ENCODE measurements around the gene ATG16L2. TPM values are rescaled to one million over a fixed set of nuclear protein-coding genes. Genes with fewer than 3 reads are reported as not detected.
"Not testable (repeated sequence)": the region's sequence is repeated elsewhere in the genome, so short reads cannot be mapped to it uniquely, and the experiment has no call there.

ATG16L2 gene
- total RNA-seq, 1 experiment from 2014 or later: 6.8 TPM

DNA sequence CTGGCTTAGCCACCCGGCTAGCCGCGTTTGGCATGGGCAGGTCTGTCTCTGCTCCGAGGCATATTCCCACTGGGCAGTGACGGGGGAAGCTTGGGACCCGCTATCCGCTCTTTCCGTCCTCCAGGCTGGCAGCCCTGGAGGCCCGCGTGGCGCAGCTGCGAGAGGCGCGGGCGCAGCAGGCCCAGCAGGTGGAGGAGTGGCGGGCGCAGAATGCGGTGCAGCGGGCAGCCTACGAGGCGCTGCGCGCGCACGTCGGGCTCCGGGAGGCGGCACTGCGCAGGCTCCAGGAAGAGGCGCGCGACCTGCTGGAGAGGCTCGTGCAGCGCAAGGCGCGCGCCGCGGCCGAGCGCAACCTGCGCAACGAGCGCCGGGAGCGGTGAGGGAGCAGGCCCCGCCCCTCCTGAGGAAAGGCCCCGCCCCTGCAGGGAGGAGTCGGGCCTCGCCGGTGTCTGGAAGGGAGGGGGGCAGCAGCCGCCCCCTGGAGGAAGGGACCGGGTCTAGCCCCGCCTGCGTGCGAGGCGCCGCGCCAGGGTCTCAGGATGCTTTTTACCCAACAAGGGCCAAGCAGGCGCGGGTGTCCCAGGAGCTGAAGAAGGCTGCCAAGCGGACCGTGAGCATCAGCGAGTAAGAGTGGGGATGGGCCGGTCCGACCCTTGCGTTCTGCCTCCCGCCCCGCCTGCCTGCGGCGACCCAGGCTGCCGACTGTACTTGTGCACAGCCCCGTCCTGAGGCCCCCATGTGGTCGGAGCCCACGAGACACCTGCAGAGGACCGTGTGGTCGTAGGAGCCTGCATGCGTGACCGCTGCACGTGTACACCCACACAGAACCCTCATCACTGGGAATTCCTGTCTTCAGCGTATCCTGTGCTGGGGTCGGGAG is 7.9 kb downstream of the ATG16L2 start:
- Histone ChIP-seq H3K36me3 (no peaks in the 10 kb centered on the region), H3K9me3 (replicated peaks) (no peaks in the 10 kb centered on the region), H3K27me3 (no peaks in the 10 kb centered on the region), H3K4me1 (no peaks in the 10 kb centered on the region), H3K27ac (no peak overlapping the region), H3K4me3 (no peak overlapping the region)
- DNase-seq: no peak

DNA sequence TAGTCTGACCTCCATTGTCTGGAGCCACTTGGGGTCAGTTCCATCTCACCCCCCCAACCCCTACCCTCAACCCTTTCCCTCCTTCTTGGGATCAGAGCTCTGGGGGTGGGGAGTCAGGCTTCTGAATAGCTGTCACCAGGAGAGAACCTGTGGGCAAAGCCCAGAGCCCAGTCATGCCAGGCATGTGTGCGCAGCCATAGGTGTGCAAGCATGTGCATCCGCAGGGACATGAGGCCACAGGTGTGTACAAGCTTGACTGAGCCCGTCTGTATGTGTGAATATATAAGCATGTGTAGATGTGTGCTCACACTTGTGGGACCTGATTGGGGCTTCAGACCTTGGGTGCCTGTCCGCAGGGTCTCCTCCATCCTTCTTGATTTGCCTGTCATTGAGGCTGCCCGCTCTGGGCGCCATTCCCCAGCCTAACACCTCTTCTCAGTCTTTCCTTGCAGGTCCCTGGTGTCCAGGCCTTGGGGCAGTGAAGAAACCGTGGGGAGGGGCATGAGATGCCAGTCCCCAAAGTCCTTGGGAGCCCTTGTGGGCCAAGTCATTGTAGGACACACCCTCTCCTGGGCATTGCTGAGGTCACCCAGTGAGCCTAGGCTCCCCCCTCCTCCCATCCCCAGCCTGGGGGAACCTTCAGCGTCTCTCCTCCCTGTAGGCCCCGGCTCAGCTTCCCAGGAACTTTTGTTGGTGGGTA is 9.0 kb downstream of the ATG16L2 start:
- Histone ChIP-seq H3K4me1 (no peaks in the 10 kb centered on the region), H3K4me3 (no peak overlapping the region), H3K27me3 (no peaks in the 10 kb centered on the region), H3K27ac (no peak overlapping the region), H3K36me3 (no peaks in the 10 kb centered on the region), H3K9me3 (replicated peaks) (no peaks in the 10 kb centered on the region)
- DNase-seq: no peak

DNA sequence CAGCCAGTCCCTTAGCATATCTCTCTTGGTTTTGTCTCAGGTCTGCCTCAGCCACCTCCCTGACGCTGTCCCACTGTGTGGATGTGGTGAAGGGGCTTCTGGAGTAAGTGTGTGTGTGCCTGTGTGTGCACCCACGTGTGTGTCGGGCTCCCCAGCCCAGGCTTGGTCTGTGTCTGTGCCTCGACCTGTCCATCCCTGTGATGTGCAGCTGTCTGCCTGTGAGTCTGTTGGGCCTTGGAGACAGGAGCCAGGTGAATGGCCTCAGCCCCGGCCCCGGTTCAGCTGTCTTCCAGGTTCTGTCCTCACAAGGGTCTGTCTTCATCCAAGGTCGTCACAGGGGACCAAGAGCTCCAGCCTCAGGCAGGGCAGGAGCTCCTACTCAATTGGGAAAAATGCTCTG is 9.8 kb downstream of the ATG16L2 start:
- no peak overlapping the region for H3K4me3 ChIP-seq
- no peak for DNase-seq
- H3K9me3 ChIP-seq (replicated peaks): no peaks in the 10 kb centered on the region
- no peaks in the 10 kb centered on the region for H3K27me3 ChIP-seq
- no peak overlapping the region for H3K27ac ChIP-seq
- no peaks in the 10 kb centered on the region for H3K4me1 ChIP-seq
- H3K36me3 ChIP-seq: no peaks in the 10 kb centered on the region

GRCh38 chr11:72824811-72825505 is 10.7 kb downstream of the ATG16L2 start:
- Histone ChIP-seq H3K36me3 (no peaks in the 10 kb centered on the region), H3K27me3 (no peaks in the 10 kb centered on the region), H3K27ac (no peak overlapping the region), H3K9me3 (replicated peaks) (no peaks in the 10 kb centered on the region), H3K4me1 (no peaks in the 10 kb centered on the region), H3K4me3 (no peak overlapping the region)
- DNase-seq: no peak

GRCh38 chr11:72825661-72826060 is 11.4 kb downstream of the ATG16L2 start:
- H3K27ac ChIP-seq: no peak overlapping the region
- no peaks in the 10 kb centered on the region for H3K27me3 ChIP-seq
- H3K4me1 ChIP-seq: no peaks in the 10 kb centered on the region
- no peaks in the 10 kb centered on the region for H3K36me3 ChIP-seq
- H3K4me3 ChIP-seq: no peak overlapping the region
- no peak for DNase-seq
- H3K9me3 ChIP-seq (replicated peaks): no peaks in the 10 kb centered on the region

- Histone ChIP-seq H3K4me1 (no peaks in the 10 kb centered on the region), H3K9me3 (replicated peaks) (no peaks in the 10 kb centered on the region), H3K4me3 (no peak overlapping the region), H3K36me3 (no peaks in the 10 kb centered on the region), H3K27ac (no peak overlapping the region), H3K27me3 (no peaks in the 10 kb centered on the region)
- DNase-seq: no peak
These were observed 12.2 kb downstream of the ATG16L2 start for GRCh38 chr11:72826191-72826941.

DNA sequence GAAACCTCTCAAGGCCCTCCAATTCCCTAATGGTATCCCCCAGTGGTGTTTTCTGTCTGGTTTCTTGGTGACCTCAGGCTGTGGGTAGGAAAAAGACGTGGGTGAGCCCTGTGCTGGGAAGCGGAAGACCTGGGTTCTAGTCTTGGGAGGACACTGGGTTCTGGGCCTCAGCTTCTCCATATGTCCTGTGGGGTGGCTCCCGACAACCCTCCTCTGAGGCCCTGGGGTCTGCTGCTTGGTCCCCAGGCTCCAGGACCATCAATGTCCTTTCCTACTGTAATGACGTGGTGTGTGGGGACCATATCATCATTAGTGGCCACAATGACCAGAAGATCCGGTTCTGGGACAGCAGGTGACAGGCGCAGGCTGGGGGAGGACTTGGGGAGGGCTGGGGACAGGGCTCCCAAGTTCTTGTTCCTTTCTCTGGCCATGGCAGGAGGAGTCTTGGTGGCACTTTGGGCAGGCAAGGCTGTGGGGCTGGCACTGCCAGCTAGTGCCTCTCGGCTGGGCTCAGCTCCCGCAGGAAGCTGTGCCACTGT is 12.8 kb downstream of the ATG16L2 start:
- Histone ChIP-seq H3K9me3 (replicated peaks) (no peaks in the 10 kb centered on the region), H3K27ac (no peak overlapping the region), H3K27me3 (no peaks in the 10 kb centered on the region), H3K36me3 (no peaks in the 10 kb centered on the region), H3K4me3 (no peak overlapping the region), H3K4me1 (peaks cover 4% of the 10 kb centered on the region; the same call in 1 of the 2 replicates)
- no peak for DNase-seq

DNA sequence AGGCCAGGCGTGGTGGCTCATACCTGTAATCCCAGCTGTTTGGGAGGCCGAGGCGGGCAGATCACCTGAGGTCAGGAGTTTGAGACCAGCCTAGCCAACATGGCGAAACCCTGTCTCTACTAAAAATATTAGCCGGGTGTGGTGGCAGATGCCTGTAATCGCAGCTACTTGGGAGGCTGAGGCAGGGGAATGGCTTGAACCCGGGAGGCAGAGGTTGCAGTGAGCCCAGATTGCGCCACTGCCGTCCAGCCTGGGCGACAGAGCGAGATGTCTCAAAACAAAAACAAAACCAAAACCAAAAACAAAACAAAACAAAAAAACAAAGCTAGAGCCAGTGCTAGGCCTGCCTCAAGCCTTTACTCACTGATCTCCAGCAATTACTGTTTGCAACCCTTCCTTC is 13.4 kb downstream of the ATG16L2 start:
- H3K36me3 ChIP-seq; DNase-seq; H3K4me3 ChIP-seq; H3K9me3 ChIP-seq (replicated peaks); H3K27me3 ChIP-seq; H3K27ac ChIP-seq; H3K4me1 ChIP-seq: not testable (repeated sequence)

DNA sequence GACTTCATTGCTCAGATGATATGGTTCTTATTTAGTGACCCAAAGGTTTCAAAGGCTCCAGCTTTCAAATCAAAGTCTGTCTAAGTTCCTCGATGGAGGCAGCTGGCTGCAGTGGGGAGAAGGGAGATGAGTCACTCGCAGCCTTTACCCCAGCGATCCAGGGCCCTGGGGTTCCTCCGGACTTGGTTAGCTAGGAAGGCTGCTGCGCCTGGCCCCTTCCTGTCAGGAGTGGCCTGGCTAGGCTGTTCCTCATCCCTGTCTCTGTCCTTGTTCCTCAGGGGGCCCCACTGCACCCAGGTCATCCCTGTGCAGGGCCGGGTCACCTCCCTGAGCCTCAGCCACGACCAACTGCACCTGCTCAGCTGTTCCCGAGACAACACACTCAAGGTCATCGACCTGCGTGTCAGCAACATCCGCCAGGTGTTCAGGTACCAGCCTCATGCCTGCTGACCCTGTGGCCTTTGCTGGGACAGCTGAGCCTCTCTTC is 13.9 kb downstream of the ATG16L2 start:
- Histone ChIP-seq H3K36me3 (no peaks in the 10 kb centered on the region), H3K4me3 (no peak overlapping the region), H3K27ac (no peak overlapping the region), H3K9me3 (replicated peaks) (no peaks in the 10 kb centered on the region), H3K4me1 (peaks cover 4% of the 10 kb centered on the region; the same call in 1 of the 2 replicates), H3K27me3 (no peaks in the 10 kb centered on the region)
- peak in 1 of 2 experiments; percentile 26 for DNase-seq

DNA sequence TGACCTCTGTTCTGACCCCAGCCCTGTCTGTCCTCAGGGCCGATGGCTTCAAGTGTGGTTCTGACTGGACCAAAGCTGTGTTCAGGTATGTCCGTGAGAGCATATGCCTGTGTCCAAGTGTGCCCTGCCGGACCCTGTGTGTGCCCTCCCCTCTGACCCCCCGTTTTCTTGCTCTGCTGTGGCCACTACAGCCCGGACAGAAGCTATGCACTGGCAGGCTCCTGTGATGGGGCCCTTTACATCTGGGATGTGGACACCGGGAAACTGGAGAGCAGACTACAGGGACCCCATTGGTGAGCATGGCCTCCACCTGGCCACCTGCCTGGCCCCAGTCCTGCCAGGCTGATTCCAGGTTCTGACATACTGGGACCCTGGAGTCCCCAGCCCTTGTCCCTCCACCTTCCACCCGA is 14.5 kb downstream of the ATG16L2 start:
- Histone ChIP-seq H3K27me3 (no peaks in the 10 kb centered on the region), H3K4me3 (no peak overlapping the region), H3K36me3 (no peaks in the 10 kb centered on the region), H3K9me3 (replicated peaks) (no peaks in the 10 kb centered on the region), H3K27ac (no peak overlapping the region), H3K4me1 (peaks cover 4% of the 10 kb centered on the region; the same call in 1 of the 2 replicates)
- no peak for DNase-seq

- H3K27ac ChIP-seq: no peak overlapping the region
- H3K4me3 ChIP-seq: no peak overlapping the region
- H3K36me3 ChIP-seq: no peaks in the 10 kb centered on the region
- no peak for DNase-seq
- H3K4me1 ChIP-seq: peaks cover 4% of the 10 kb centered on the region; the same call in 1 of the 2 replicates
- H3K9me3 ChIP-seq (replicated peaks): no peaks in the 10 kb centered on the region
- H3K27me3 ChIP-seq: no peaks in the 10 kb centered on the region
These were observed 15.0 kb downstream of the ATG16L2 start for GRCh38 chr11:72829178-72829577.

DNA sequence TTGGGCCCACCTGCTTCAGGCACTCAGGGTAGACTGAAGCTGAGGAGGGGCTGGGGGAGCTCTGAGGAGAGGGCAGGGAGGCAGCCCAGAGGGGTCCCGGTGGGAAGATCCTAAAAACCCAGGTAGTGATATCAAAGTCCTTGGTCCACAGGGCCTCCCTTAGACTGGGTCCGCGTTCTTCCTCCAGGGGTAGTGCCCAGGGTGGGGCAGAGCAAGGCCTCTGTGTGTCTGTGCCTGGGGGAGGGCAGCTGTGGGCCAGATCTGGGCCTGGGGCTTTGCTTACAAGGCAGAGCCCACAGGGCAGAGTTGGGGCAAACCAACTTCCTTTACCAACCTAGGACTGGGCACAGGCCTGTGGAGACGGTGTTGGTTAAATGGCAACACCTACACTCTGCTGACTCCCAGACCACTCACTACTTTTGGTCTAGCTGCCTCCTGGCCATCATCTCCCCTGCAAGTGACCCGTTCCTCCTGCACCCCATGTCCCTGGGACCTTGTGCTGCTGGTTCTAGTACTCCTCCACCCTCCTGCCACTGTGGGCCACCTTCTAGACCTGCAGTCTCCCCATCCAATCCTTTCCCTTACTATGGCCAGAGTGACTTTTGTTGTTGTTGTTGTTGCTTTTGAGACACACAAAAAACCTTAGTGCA is 15.8 kb downstream of the ATG16L2 start:
- Histone ChIP-seq H3K9me3 (replicated peaks) (no peaks in the 10 kb centered on the region), H3K27me3 (no peaks in the 10 kb centered on the region), H3K4me1 (peaks cover 4% of the 10 kb centered on the region; the same call in 1 of the 2 replicates), H3K4me3 (no peak overlapping the region), H3K36me3 (no peaks in the 10 kb centered on the region), H3K27ac (no peak overlapping the region)
- DNase-seq: no peak

DNA sequence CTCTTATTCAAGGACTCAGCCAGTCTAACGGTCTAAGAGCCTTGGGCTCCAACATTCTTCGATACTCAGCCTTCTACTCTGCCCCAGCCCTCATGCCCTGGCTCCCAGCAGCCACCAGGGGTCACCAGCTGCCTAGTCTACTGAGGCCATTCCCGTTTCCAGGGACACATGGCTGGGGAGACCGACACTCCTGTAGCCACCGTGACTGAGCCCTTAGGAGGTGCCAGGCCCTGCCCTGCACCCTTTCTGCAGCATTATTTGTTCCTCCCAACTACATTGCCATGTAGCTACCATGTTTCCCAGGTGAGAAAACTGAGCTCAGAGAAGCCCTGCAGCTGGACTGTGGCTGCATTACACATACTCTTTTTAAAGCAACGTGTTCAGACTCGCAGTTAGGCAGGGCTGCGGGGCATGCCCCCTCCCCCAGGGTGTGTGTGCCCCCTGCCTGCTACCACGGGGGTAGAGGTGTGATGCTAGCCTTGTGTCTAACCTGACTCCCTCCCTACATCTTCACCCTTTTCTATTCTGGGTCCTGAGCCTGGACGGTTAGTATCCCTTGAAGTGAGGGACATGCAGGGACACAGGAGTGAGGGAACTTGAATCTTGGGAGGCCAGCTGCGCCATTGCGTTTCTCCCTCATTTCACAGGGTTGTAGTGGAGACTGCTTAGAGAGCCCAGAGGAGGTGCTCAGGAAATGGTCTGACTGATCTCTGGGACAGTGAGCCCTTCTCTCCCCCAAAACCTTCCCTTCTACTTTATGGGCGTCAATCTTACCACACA is 17.5 kb downstream of the ATG16L2 start:
- peak; percentile 71 to 88 for DNase-seq
- Histone ChIP-seq H3K27ac (no peak overlapping the region), H3K4me3 (no peak overlapping the region), H3K4me1 (peaks cover 14% of the 10 kb centered on the region), H3K9me3 (replicated peaks) (no peaks in the 10 kb centered on the region), H3K36me3 (no peaks in the 10 kb centered on the region), H3K27me3 (no peaks in the 10 kb centered on the region)
